ENCODE data around the gene TRIP13. TPM values are rescaled to one million over a fixed set of nuclear protein-coding genes. Genes with fewer than 3 reads are reported as not detected.

TRIP13 gene
- polyA plus RNA-seq, 1 donor from 2014 or later = 2.1 TPM

GRCh38 chr5:909086-909485, 16.4 kb downstream of the TRIP13 start:
- Histone ChIP-seq H3K36me3 (ENCODE audit: insufficient read depth, low read length) (no peaks in the 10 kb centered on the region), H4K20me1 (ENCODE audit: insufficient read depth) (no peaks in the 10 kb centered on the region), H3K27ac (ENCODE audit: low read length) (no peak overlapping the region), H3K4me2 (ENCODE audit: low read length) (no peak overlapping the region), H3F3A (ENCODE audit: insufficient read depth, low read length, poor library complexity, severe bottlenecking) (no peaks in the 10 kb centered on the region), H3K4me3 (ENCODE audit: low read length) (no peak overlapping the region), H3K79me2 (replicated peaks; ENCODE audit: insufficient read depth, low read length) (no peaks in the 10 kb centered on the region), H3K27me3 (ENCODE audit: insufficient read depth, low read depth, low read length) (no peaks in the 10 kb centered on the region), H2AFZ (ENCODE audit: low read depth, low read length) (no peak overlapping the region), H3K9ac (ENCODE audit: low read length) (no peak overlapping the region), H3K9me2 (ENCODE audit: insufficient read depth, low read length) (no peaks in the 10 kb centered on the region), H3K9me3 (ENCODE audit: low read length) (no peaks in the 10 kb centered on the region)
- no peak for TF ChIP-seq EP300 (conservative IDR thresholded peaks at IDR 0.05; ENCODE audit: poor library complexity, severe bottlenecking)
- no peak for TF ChIP-seq MXI1 (conservative IDR thresholded peaks at IDR 0.05; ENCODE audit: poor library complexity, severe bottlenecking)
- no peak for TF ChIP-seq SMC3 (conservative IDR thresholded peaks at IDR 0.05; ENCODE audit: poor library complexity)
- TF ChIP-seq RAD21 (conservative IDR thresholded peaks at IDR 0.05) = no peak
- no peak for TF ChIP-seq CTCF (IDR thresholded peaks at IDR 0.05; ENCODE audit: poor library complexity, severe bottlenecking)
- no peak for TF ChIP-seq POLR2AphosphoS5 (IDR thresholded peaks at IDR 0.05)
- TF ChIP-seq REST (IDR thresholded peaks at IDR 0.05; ENCODE audit: borderline replicate concordance) = no peak
- no peak for TF ChIP-seq EZH2 (IDR thresholded peaks at IDR 0.05; ENCODE audit: borderline replicate concordance, insufficient read depth, low read length, poor library complexity, severe bottlenecking)
- no peak for TF ChIP-seq TAF1 (IDR thresholded peaks at IDR 0.05; ENCODE audit: low read depth)

GRCh38 chr5:909994-910768, 17.5 kb downstream of the TRIP13 start:
- Histone ChIP-seq H3K27ac (ENCODE audit: low read length) (no peak overlapping the region), H3K4me3 (ENCODE audit: low read length) (no peak overlapping the region), H3K9ac (ENCODE audit: low read length) (no peak overlapping the region), H3F3A (ENCODE audit: insufficient read depth, low read length, poor library complexity, severe bottlenecking) (no peaks in the 10 kb centered on the region), H4K20me1 (ENCODE audit: insufficient read depth) (no peaks in the 10 kb centered on the region), H3K9me3 (ENCODE audit: low read length) (no peaks in the 10 kb centered on the region), H3K36me3 (ENCODE audit: insufficient read depth, low read length) (no peaks in the 10 kb centered on the region), H2AFZ (ENCODE audit: low read depth, low read length) (no peak overlapping the region), H3K9me2 (ENCODE audit: insufficient read depth, low read length) (no peaks in the 10 kb centered on the region), H3K27me3 (ENCODE audit: insufficient read depth, low read depth, low read length) (no peaks in the 10 kb centered on the region), H3K4me2 (ENCODE audit: low read length) (no peak overlapping the region), H3K79me2 (replicated peaks; ENCODE audit: insufficient read depth, low read length) (no peaks in the 10 kb centered on the region)
- TF ChIP-seq POLR2AphosphoS5 (IDR thresholded peaks at IDR 0.05) = no peak
- TF ChIP-seq SMC3 (conservative IDR thresholded peaks at IDR 0.05; ENCODE audit: poor library complexity) = no peak
- TF ChIP-seq EZH2 (IDR thresholded peaks at IDR 0.05; ENCODE audit: borderline replicate concordance, insufficient read depth, low read length, poor library complexity, severe bottlenecking) = no peak
- no peak for TF ChIP-seq REST (IDR thresholded peaks at IDR 0.05; ENCODE audit: borderline replicate concordance)
- no peak for TF ChIP-seq RAD21 (conservative IDR thresholded peaks at IDR 0.05)
- TF ChIP-seq EP300 (conservative IDR thresholded peaks at IDR 0.05; ENCODE audit: poor library complexity, severe bottlenecking) = no peak
- no peak for TF ChIP-seq TAF1 (IDR thresholded peaks at IDR 0.05; ENCODE audit: low read depth)
- no peak for TF ChIP-seq CTCF (IDR thresholded peaks at IDR 0.05; ENCODE audit: poor library complexity, severe bottlenecking)
- TF ChIP-seq MXI1 (conservative IDR thresholded peaks at IDR 0.05; ENCODE audit: poor library complexity, severe bottlenecking) = no peak
